ENCODE measurements around the gene ARL13B.

The ARL13B gene

DNA sequence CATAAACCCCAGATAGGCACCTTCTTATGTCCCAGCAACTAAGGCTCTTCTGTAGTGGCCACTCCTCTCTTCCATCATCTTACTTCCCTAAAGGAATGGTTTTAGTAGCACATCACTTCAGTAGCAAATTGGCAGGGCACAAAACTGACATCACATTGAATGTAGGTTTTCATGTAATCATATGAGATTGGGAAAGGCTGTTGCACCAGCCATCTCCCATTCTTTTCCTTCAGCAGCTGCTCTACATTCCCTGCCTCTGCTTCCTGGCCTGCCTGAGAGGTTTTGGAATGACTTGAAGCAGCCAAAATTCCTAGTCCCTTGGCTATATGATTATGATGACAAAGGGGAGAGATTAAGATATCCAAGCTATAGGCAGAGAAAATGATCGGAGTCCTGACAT, 119.4 kb downstream of the ARL13B start:
- Histone ChIP-seq H3K4me3 (ENCODE audit: low read length) (no peak overlapping the region), H3K36me3 (ENCODE audit: control insufficient read depth, insufficient read depth, low read length) (no peaks in the 10 kb centered on the region), H3K9me3 (ENCODE audit: control insufficient read depth, insufficient read depth, low read length) (no peaks in the 10 kb centered on the region), H3K4me1 (ENCODE audit: control insufficient read depth, insufficient read depth, low read length) (no peaks in the 10 kb centered on the region), H3K27me3 (ENCODE audit: control insufficient read depth, insufficient read depth, low read length) (no peaks in the 10 kb centered on the region), H3K27ac (ENCODE audit: low read length) (no peak overlapping the region)
- no CpG with 5 or more reads among the region's 1 CpG for WGBS (ENCODE audit: insufficient coverage, insufficient read length)
- no peak for DNase-seq (ENCODE audit: low read depth, low spot score)

DNA sequence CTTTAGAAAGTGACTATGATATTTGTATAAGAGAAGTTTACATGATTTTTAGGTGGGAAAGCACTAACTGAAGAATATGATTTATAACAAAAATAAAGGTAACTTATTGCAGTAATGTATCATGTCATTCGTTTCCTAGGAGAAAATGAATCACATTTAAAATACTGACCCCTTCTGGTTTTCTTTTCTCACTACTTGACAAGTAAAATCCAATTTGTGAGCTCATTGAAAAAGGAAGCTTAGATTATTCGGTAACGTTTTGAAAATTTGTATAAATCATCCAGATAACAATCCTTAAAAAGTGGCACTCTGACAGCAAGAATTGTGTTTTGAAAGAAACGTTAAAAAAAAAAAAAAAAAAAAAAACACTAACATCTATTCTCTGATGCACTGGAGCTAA, 121.9 kb downstream of the ARL13B start:
- no peak for DNase-seq (ENCODE audit: low read depth, low spot score)
- H3K9me3 ChIP-seq (ENCODE audit: control insufficient read depth, insufficient read depth, low read length): no peaks in the 10 kb centered on the region
- no peak overlapping the region for H3K4me3 ChIP-seq (ENCODE audit: low read length)
- no CpG with 5 or more reads among the region's 4 CpGs for WGBS (ENCODE audit: insufficient coverage, insufficient read length)
- H3K4me1 ChIP-seq (ENCODE audit: control insufficient read depth, insufficient read depth, low read length): no peaks in the 10 kb centered on the region
- H3K36me3 ChIP-seq (ENCODE audit: control insufficient read depth, insufficient read depth, low read length): no peaks in the 10 kb centered on the region
- H3K27me3 ChIP-seq (ENCODE audit: control insufficient read depth, insufficient read depth, low read length): no peaks in the 10 kb centered on the region
- no peak overlapping the region for H3K27ac ChIP-seq (ENCODE audit: low read length)

Data from iPS DF 6.9 (cell line).